Mesendoderm (in vitro differentiated cells): ENCODE results near the gene GNAQ.
A peak's percentile ranks its signal among the peaks of the same experiment; 100 is the strongest.

Experiments
- DNase-seq: peaks from one replicate; pipeline ENCODE4 v3.0.0; 2013
- H2AK5ac ChIP-seq: 2 replicates; pipeline ENCODE4 v1.6.1; 2013; ENCODE audit warnings: low read length, inconsistent platforms
- H2BK120ac ChIP-seq: 2 replicates; pipeline ENCODE4 v1.6.1; 2013; ENCODE audit warnings: low read depth, mild to moderate bottlenecking, low read length, moderate library complexity, mixed read lengths
- H2BK15ac ChIP-seq: replicated peaks from 2 replicates; pipeline ENCODE4 v1.6.1; 2013; ENCODE audit warnings: low read depth, mild to moderate bottlenecking, moderate library complexity
- H2BK5ac ChIP-seq: 2 replicates; pipeline ENCODE4 v1.6.1; 2013; ENCODE audit warnings: low read length, inconsistent platforms
- H3K18ac ChIP-seq: 2 replicates; pipeline ENCODE4 v1.6.1; 2013; ENCODE audit warnings: mild to moderate bottlenecking, low read length, mixed read lengths
- H3K23ac ChIP-seq: one replicate; pipeline ENCODE4 v1.6.1; 2013; ENCODE audit warnings: low read length
- H3K27ac ChIP-seq: 2 replicates; pipeline ENCODE4 v1.5.1; 2013; ENCODE audit warnings: low read depth, mild to moderate bottlenecking, inconsistent platforms, low read length, moderate library complexity
- H3K27me3 ChIP-seq: 2 replicates; pipeline ENCODE4 v1.6.1; 2013; ENCODE audit warnings: low read length, control low read depth, mild to moderate bottlenecking, inconsistent platforms; ENCODE audit not compliant: insufficient read depth, poor library complexity
- H3K36me3 ChIP-seq: 2 replicates; pipeline ENCODE4 v1.6.1; 2013; ENCODE audit warnings: low read length, inconsistent platforms; ENCODE audit not compliant: control insufficient read depth, insufficient read depth
- H3K4ac ChIP-seq: one replicate; pipeline ENCODE4 v1.6.1; 2013; ENCODE audit warnings: low read depth, mild to moderate bottlenecking, low read length, moderate library complexity
- H3K4me1 ChIP-seq: 2 replicates; pipeline ENCODE4 v1.6.1; 2013; ENCODE audit warnings: low read depth, low read length, inconsistent platforms; ENCODE audit not compliant: control insufficient read depth
- H3K4me2 ChIP-seq: 2 replicates; pipeline ENCODE4 v1.6.1; 2013; ENCODE audit warnings: low read length
- H3K4me3 ChIP-seq: 2 replicates; pipeline ENCODE4 v1.5.1; 2013; ENCODE audit warnings: mild to moderate bottlenecking, low read length
- H3K56ac ChIP-seq: one replicate; pipeline ENCODE4 v1.6.1; 2013; ENCODE audit warnings: low read length
- H3K79me1 ChIP-seq: 2 replicates; pipeline ENCODE4 v1.6.1; 2013; ENCODE audit warnings: low read length, inconsistent platforms
- H3K79me2 ChIP-seq: 2 replicates; pipeline ENCODE4 v1.6.1; 2013; ENCODE audit warnings: mild to moderate bottlenecking, low read length; ENCODE audit not compliant: control insufficient read depth, insufficient read depth
- H3K9ac ChIP-seq: 2 replicates; pipeline ENCODE4 v1.6.1; 2013; ENCODE audit warnings: low read length, inconsistent platforms
- H4K5ac ChIP-seq: one replicate; pipeline ENCODE4 v1.6.1; 2013; ENCODE audit warnings: low read length
- H4K8ac ChIP-seq: one replicate; pipeline ENCODE4 v1.6.1; 2013; ENCODE audit warnings: low read depth, mild to moderate bottlenecking, control low read depth, low read length, moderate library complexity
- WGBS: extraction: QIAGEN DNeasy Blood & Tissue Kit; methylation state at CpG from one replicate; pipeline ENCODE4 v1.1.7; 2013; ENCODE audit warnings: low lambda C conversion rate, missing lambda C conversion rate; ENCODE audit not compliant: insufficient coverage; ENCODE audit errors: extremely low coverage; 5-methylcytosine and 5-hydroxymethylcytosine counted together

The GNAQ gene

GRCh38 chr9:77820293-77820954, 211.2 kb downstream of the GNAQ start:
- Histone ChIP-seq H3K18ac (no peak overlapping the region), H2BK15ac (no peak overlapping the region), H2BK5ac (peak overlapping the region; percentile 30), H3K56ac (peak overlapping the region; percentile 38), H2AK5ac (no peak overlapping the region), H3K4ac (no peak overlapping the region), H3K9ac (no peak overlapping the region), H3K27me3 (no peaks in the 10 kb centered on the region), H3K79me1 (no peaks in the 10 kb centered on the region), H4K8ac (no peak overlapping the region), H3K27ac (no peak overlapping the region), H3K23ac (no peak overlapping the region), H3K4me1 (peaks cover 10% of the 10 kb centered on the region), H3K36me3 (no peaks in the 10 kb centered on the region), H3K4me2 (no peak overlapping the region), H2BK120ac (no peak overlapping the region), H4K5ac (no peak overlapping the region), H3K4me3 (no peak overlapping the region), H3K79me2 (no peaks in the 10 kb centered on the region)
- no peak for DNase-seq
- WGBS: no CpG with 5 or more reads among the region's 3 CpGs

GRCh38 chr9:77819657-77820056, 212.0 kb downstream of the GNAQ start:
- Histone ChIP-seq H3K4me1 (peaks cover 10% of the 10 kb centered on the region), H4K5ac (no peak overlapping the region), H2BK15ac (no peak overlapping the region), H3K4me2 (no peak overlapping the region), H3K79me1 (no peaks in the 10 kb centered on the region), H3K4me3 (no peak overlapping the region), H3K56ac (no peak overlapping the region), H3K4ac (no peak overlapping the region), H3K9ac (no peak overlapping the region), H3K36me3 (no peaks in the 10 kb centered on the region), H4K8ac (no peak overlapping the region), H3K18ac (peak overlapping the region; percentile 9), H3K23ac (no peak overlapping the region), H2BK120ac (no peak overlapping the region), H3K27ac (peak overlapping the region; percentile 41), H2BK5ac (no peak overlapping the region), H3K79me2 (no peaks in the 10 kb centered on the region), H3K27me3 (no peaks in the 10 kb centered on the region), H2AK5ac (no peak overlapping the region)
- DNase-seq: no peak
- WGBS: no CpG with 5 or more reads among the region's 1 CpG

- Histone ChIP-seq H3K27ac (no peak overlapping the region), H3K36me3 (no peaks in the 10 kb centered on the region), H3K4me2 (no peak overlapping the region), H3K4ac (no peak overlapping the region), H3K4me1 (peaks cover 10% of the 10 kb centered on the region), H4K8ac (no peak overlapping the region), H3K9ac (no peak overlapping the region), H2AK5ac (no peak overlapping the region), H3K18ac (no peak overlapping the region), H2BK5ac (no peak overlapping the region), H3K79me1 (no peaks in the 10 kb centered on the region), H3K4me3 (no peak overlapping the region), H3K27me3 (no peaks in the 10 kb centered on the region), H3K23ac (no peak overlapping the region), H4K5ac (no peak overlapping the region), H3K79me2 (no peaks in the 10 kb centered on the region), H3K56ac (no peak overlapping the region), H2BK15ac (no peak overlapping the region), H2BK120ac (no peak overlapping the region)
- DNase-seq: no peak
- no CpG with 5 or more reads among the region's 7 CpGs for WGBS
Measured at GRCh38 chr9:77817590-77818311, 213.9 kb downstream of the GNAQ start.

- H4K5ac ChIP-seq: no peak overlapping the region
- H3K9ac ChIP-seq: no peak overlapping the region
- no peak overlapping the region for H3K56ac ChIP-seq
- no peak overlapping the region for H3K23ac ChIP-seq
- DNase-seq: no peak
- H2BK15ac ChIP-seq: no peak overlapping the region
- H3K79me2 ChIP-seq: no peaks in the 10 kb centered on the region
- no peaks in the 10 kb centered on the region for H3K36me3 ChIP-seq
- H3K27ac ChIP-seq: no peak overlapping the region
- H3K18ac ChIP-seq: no peak overlapping the region
- no peak overlapping the region for H2AK5ac ChIP-seq
- H3K79me1 ChIP-seq: no peaks in the 10 kb centered on the region
- H3K4me3 ChIP-seq: no peak overlapping the region
- WGBS: no CpG with 5 or more reads among the region's 6 CpGs
- H3K27me3 ChIP-seq: no peaks in the 10 kb centered on the region
- no peak overlapping the region for H3K4ac ChIP-seq
- H3K4me2 ChIP-seq: no peak overlapping the region
- no peak overlapping the region for H2BK120ac ChIP-seq
- H3K4me1 ChIP-seq: peaks cover 10% of the 10 kb centered on the region
- no peak overlapping the region for H2BK5ac ChIP-seq
- H4K8ac ChIP-seq: no peak overlapping the region
Measured at GRCh38 chr9:77816641-77817341, 214.8 kb downstream of the GNAQ start.

GRCh38 chr9:77815260-77815659, 216.4 kb downstream of the GNAQ start:
- Histone ChIP-seq H3K79me2 (no peaks in the 10 kb centered on the region), H2BK15ac (no peak overlapping the region), H3K9ac (no peak overlapping the region), H2AK5ac (no peak overlapping the region), H3K36me3 (no peaks in the 10 kb centered on the region), H3K56ac (no peak overlapping the region), H3K18ac (no peak overlapping the region), H3K27ac (no peak overlapping the region), H3K23ac (no peak overlapping the region), H2BK5ac (no peak overlapping the region), H3K4me2 (no peak overlapping the region), H3K79me1 (peaks cover 1% of the 10 kb centered on the region), H3K4ac (no peak overlapping the region), H4K5ac (no peak overlapping the region), H2BK120ac (no peak overlapping the region), H3K4me1 (peaks cover 7% of the 10 kb centered on the region), H3K4me3 (no peak overlapping the region), H3K27me3 (no peaks in the 10 kb centered on the region), H4K8ac (no peak overlapping the region)
- no peak for DNase-seq
- no CpG with 5 or more reads among the region's 2 CpGs for WGBS
